Neuron (in vitro differentiated cells): ENCODE measurements around the gene CRB2.
"Not testable (repeated sequence)": the region's sequence is repeated elsewhere in the genome, so short reads cannot be mapped to it uniquely, and the experiment has no call there.

Source experiments
- H2AFZ ChIP-seq: one replicate; pipeline ENCODE4 v1.6.1; 2013; ENCODE audit warnings: low read depth, mild to moderate bottlenecking, inconsistent platforms, low read length, moderate library complexity
- H3K27me3 ChIP-seq: one replicate; pipeline ENCODE4 v1.6.1; 2013; ENCODE audit warnings: low read length; ENCODE audit not compliant: insufficient read depth
- H3K36me3 ChIP-seq: one replicate; pipeline ENCODE4 v1.6.1; 2013; ENCODE audit warnings: low read length; ENCODE audit not compliant: insufficient read depth
- H3K4me1 ChIP-seq: one replicate; pipeline ENCODE4 v1.6.1; 2013; ENCODE audit warnings: low read length; ENCODE audit not compliant: insufficient read depth
- H3K4me3 ChIP-seq: 2 replicates; pipeline ENCODE4 v1.5.1; 2013; ENCODE audit warnings: mild to moderate bottlenecking, low read length, moderate library complexity
- H3K9me3 ChIP-seq: one replicate; pipeline ENCODE4 v1.6.1; 2013; ENCODE audit warnings: low read length

Gene CRB2

DNA sequence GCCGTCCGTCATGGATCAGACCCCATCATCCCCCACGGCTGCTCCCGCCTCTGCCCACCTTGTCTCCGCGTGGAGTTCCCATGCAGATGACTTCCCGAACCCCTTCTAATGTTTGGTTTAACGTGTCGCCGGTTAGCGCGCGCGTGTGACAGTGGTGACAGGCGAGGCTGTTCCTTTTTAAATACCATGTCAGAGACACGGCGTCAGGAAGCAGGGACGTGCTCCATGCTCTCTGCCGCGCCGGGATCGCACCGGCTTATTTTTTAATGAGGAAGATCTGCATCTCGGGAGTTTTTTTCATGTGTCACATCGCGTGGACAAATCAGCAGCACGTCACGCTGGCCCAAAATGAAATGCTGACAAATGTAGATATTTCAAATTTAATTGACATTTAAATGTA lies 35.9 kb downstream of the CRB2 start:
- H3K4me3 ChIP-seq = no peak overlapping the region
- H3K27me3 ChIP-seq = no peaks in the 10 kb centered on the region
- H2AFZ ChIP-seq = no peak overlapping the region
- no peaks in the 10 kb centered on the region for H3K9me3 ChIP-seq
- H3K36me3 ChIP-seq = no peaks in the 10 kb centered on the region
- H3K4me1 ChIP-seq = peaks cover 29% of the 10 kb centered on the region

DNA sequence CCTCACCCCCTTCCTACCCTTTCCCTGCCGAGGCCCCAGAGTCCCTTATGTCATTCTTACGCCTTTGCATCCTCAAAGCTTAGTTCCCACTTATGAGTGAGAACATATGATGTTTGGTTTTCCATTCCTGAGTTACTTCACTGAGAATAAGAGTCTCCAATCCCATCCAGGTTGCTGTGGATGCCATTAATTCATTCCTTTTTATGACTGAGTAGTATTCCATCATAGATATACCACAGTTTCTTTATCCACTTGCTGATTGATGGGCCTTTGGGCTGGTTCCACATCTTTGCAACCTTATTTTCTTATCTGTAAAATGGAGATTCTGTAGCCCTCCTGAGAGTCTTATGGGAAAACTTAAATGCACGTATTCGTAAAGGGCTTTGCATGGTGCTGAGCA lies 36.8 kb downstream of the CRB2 start:
- Histone ChIP-seq H3K4me3 (no peak overlapping the region), H2AFZ (no peak overlapping the region), H3K27me3 (no peaks in the 10 kb centered on the region), H3K4me1 (peaks cover 23% of the 10 kb centered on the region), H3K36me3 (no peaks in the 10 kb centered on the region), H3K9me3 (no peaks in the 10 kb centered on the region)

DNA sequence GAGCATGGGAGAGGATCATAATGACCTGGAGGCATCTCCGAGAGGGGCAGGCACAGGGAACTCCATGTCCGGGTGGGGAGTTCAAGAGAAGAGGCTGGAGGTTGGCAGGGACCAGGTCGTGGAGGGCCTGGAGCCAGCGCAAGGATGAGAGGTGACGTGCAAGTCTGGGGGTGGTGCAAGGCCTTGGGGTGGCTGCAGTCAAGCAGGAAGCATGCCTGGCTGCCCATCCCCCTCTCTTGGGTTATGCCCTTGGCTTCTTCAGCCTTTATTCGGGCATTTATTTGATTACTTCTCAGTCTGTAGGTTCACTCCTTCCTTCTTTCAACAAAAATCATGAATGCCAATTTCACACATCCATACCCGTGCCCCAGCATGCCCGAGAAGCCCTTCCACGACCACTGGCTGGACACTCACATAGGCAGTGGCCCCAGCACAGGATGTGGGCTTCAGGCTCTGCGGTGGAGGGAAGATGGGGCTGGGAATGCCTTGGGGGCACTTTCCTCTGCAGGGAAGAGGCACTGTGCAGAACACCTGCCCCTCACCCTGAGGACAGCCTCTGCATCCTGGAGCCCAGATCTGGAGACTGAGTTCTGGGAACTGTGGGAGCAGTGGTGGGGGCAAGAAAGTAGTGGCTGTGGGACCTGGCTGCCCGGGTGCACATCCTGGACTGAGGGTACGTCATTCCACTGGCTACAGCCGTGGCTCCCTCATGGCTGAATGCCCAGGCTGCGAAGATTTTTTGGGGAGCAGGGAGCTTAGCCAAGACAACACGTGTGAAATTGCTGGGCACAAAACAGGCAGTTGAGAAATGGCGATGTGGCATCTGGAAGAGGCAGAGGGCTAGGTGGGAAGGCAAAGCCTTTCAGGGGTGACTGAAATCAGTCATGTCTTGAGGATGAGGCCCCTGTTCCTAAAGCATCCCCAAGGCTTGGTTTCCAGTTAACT lies 38.6 kb downstream of the CRB2 start:
- Histone ChIP-seq H3K27me3 (no peaks in the 10 kb centered on the region), H3K9me3 (no peaks in the 10 kb centered on the region), H3K36me3 (no peaks in the 10 kb centered on the region), H3K4me1 (peaks cover 16% of the 10 kb centered on the region), H2AFZ (no peak overlapping the region), H3K4me3 (no peak overlapping the region)

DNA sequence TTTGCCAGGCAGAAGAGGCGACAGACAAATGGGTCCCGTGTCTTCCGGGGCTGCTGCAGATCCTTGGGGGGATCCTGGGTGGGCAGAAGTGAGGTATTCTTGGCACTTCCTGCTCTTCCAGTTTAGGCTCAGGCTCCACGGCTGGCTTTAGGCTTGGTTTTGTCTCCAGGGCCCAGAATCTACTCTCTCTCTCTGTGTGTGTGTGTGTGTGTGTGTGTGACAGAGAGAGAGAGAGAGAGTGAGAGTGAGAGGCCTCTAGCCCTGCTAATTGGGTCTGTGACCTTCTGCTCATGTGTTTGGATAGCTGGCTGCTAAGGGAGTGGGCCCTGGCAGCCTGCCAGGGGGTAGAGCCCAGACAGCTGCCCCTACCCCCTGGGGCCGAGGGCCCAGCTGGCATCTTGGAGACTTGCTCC lies 39.3 kb downstream of the CRB2 start:
- H2AFZ ChIP-seq = no peak overlapping the region
- peaks cover 9% of the 10 kb centered on the region for H3K4me1 ChIP-seq
- H3K4me3 ChIP-seq = no peak overlapping the region
- H3K27me3 ChIP-seq = no peaks in the 10 kb centered on the region
- H3K36me3 ChIP-seq = no peaks in the 10 kb centered on the region
- no peaks in the 10 kb centered on the region for H3K9me3 ChIP-seq

DNA sequence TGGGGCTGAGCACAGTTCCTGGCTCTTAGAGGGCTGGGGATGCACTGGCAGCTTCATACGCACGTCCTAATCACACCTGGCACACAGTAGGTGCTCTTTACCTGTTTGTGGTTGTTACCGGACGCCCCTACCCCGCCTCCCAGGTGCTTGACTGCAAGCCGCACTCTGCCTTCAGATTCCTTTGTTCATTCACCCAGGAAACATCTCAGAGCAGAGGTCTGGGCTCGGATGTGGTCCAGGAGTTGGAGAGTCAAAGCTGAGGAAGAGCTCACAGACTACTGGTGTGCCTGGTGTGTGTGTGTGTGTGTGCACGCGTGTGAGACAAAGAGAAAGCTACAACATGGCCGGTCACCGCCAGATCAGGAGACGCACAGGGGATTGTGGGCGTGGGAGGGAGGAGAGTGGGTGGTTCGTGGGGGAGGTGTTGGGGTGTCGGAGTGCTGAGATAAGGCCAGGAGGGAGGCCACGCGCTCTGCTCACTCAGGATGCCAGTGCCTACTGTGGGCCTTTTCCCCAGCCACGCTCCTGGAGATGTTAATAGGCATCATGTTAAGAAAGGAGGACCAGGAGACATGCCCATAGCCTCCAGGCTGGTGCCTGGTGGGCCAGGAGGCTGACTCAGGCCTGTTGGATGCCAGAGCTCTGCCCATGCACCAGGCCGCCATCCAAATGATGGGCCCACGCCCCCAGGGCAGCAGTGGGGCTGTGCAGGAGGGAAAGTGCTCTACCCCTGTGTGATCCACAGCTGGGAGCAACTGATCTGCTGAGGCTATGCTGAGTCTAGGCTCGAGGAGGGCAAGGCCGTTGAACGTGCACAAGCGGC lies 39.9 kb downstream of the CRB2 start:
- Histone ChIP-seq H2AFZ (no peak overlapping the region), H3K4me1 (peaks cover 9% of the 10 kb centered on the region), H3K9me3 (no peaks in the 10 kb centered on the region), H3K4me3 (no peak overlapping the region), H3K27me3 (no peaks in the 10 kb centered on the region), H3K36me3 (no peaks in the 10 kb centered on the region)

DNA sequence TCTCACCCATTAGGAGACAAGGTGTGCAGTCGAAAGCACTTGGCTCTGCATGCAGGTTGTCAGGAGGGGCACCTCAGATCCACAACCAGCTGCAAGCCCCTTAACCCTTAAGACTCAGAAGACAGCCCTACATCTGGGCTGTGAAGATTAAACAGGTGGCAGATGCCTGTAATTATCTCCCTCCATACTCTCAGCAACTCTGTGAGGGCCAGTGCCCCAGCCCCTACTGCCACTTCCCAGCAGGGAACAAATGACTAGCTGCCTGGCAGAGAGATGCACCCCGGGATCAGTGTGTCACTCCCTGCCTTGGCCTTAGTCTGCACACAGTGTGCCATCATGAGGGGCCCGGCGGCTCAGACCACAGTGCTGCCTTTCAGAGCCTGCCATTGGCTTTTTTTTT lies 42.0 kb downstream of the CRB2 start:
- H2AFZ ChIP-seq = no peak overlapping the region
- H3K36me3 ChIP-seq = no peaks in the 10 kb centered on the region
- H3K4me1 ChIP-seq = peaks cover 18% of the 10 kb centered on the region
- no peaks in the 10 kb centered on the region for H3K27me3 ChIP-seq
- H3K9me3 ChIP-seq = no peaks in the 10 kb centered on the region
- no peak overlapping the region for H3K4me3 ChIP-seq

DNA sequence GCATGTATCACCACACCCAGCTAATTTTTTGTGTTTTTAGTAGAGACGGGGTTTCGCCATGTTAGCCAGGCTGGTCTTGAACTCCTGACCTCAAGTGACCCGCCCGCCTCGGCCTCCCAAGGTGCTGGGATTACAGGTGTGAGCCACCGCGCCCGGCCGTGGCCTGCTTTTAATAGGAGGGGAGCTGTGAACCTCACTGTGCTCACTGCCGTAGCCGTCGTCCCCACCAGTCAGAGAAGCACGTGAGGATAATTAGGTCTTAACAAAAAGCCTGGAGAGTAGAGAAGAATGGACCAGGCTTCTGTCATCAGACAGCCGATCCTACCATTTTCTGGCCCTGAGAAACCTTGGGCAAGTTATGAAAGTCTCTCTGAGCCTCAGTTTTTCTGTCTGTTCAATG lies 42.9 kb downstream of the CRB2 start:
- not testable (repeated sequence) for H3K9me3 ChIP-seq, H3K36me3 ChIP-seq, H3K27me3 ChIP-seq, H3K4me3 ChIP-seq, H2AFZ ChIP-seq
- H3K4me1 ChIP-seq = peaks cover 26% of the 10 kb centered on the region

DNA sequence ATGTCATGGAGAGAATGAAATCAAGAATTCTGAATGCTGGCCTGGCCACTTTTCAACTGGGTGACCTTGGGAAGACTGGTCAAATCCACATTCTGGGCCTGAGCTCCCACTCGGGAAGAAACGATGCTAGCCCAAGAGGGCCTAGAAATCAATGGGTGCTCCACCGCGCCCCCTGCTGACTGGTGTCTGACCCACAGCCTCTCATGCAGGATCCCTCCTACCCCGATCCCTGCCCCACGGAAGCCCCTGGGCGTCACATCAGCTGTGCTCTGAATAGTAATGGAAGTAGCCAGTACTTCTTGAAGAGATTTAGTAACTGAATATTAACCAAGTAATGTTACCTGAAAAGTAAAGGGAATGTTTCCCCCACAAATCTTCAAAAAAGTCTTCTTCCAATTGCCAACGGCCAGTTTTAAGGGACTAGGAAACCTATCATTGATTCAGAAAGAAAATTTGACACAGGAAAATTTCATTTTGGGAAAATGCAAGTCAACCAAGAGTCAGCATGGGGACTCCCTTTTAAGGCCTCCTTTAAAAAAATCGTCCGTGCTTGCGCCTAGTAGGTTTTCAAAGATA lies 43.9 kb downstream of the CRB2 start:
- no peaks in the 10 kb centered on the region for H3K36me3 ChIP-seq
- H2AFZ ChIP-seq = no peak overlapping the region
- no peaks in the 10 kb centered on the region for H3K9me3 ChIP-seq
- peaks cover 25% of the 10 kb centered on the region for H3K4me1 ChIP-seq
- no peak overlapping the region for H3K4me3 ChIP-seq
- no peaks in the 10 kb centered on the region for H3K27me3 ChIP-seq

DNA sequence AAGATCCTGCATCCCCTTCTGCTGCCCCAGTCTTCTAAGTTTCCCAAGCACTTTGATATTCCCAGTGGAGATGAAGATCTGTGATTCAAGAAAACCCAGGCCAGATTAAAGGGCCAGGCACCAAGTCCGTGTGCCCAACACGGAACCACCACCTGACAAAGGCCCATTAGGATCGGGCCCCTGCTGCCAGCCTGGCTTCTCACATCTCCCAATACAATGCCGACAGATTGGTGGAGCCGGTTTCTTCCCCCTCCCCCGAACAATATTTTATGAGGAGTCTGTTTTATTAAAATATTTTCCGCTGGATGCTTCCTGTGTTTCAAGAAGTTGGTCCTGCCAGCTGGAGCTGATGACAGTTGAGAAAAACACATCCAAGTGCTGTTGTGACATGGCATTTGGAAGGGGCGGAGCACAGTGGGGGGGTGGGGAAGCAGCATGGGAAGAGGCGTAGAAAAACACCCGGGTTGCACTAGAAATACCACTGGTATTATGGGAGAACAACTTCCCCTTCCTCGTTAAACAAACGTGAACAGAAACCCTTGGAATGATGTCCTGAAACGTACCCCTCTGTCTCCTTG lies 45.0 kb downstream of the CRB2 start:
- Histone ChIP-seq H3K4me3 (no peak overlapping the region), H2AFZ (no peak overlapping the region), H3K27me3 (no peaks in the 10 kb centered on the region), H3K9me3 (no peaks in the 10 kb centered on the region), H3K36me3 (no peaks in the 10 kb centered on the region), H3K4me1 (peaks cover 19% of the 10 kb centered on the region)

DNA sequence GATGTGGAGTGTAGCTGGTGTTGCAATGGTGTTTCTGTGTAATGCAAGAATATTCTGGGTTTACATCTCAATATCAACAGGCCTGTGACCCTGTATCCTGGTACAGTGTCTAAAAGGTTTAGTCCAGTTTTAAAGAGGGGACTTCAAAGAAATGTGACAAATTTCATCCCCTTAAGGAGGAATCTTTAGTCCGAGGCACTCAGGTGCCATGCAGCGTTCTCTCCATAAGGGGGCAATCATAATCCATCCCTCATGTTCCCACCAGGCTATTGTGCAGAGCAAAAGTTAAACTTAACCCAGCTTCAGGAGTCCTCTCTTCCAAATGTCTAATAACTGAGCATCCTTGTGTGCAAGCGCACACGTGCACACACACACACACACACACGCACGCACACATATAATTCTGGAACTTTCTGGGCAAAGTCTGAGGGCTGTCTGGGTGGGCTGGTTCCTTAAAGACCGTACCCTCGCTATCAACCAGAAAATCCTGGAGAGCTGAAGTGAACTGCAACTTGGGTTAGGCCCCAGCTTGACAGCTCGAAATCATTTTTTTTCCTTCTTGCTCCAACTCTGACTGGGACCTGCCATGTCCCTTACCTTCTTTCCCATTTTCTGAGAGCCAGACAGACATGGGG lies 46.0 kb downstream of the CRB2 start:
- Histone ChIP-seq H3K4me1 (peaks cover 28% of the 10 kb centered on the region), H3K36me3 (no peaks in the 10 kb centered on the region), H3K4me3 (no peak overlapping the region), H3K9me3 (no peaks in the 10 kb centered on the region), H2AFZ (no peak overlapping the region), H3K27me3 (no peaks in the 10 kb centered on the region)

DNA sequence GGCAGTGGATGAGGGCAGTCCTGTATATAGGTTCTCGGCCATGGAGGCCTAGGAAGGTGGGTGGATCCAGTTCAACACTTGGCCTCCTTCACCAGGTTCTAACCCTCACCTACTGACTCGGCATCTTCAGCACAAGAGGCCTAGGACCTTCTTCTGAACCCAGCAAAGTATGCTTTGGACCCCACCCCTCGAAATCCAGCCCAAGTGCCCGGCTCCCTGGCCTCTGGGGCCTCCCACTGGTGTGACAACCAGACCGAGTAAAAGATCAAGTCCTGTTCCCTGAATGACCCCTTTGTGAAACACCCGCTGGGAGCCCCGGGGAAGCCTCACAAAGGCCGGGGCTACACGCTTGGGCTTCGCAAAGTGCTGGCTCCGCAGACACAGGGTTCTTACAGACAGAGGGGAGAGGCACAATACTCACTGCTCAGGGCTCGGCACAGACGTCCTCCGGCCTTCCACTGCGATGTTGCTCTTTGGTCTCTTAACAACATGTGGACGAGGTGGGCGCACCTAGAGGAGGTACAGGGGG lies 47.0 kb downstream of the CRB2 start:
- Histone ChIP-seq H3K36me3 (no peaks in the 10 kb centered on the region), H2AFZ (no peak overlapping the region), H3K27me3 (no peaks in the 10 kb centered on the region), H3K4me3 (no peak overlapping the region), H3K9me3 (no peaks in the 10 kb centered on the region), H3K4me1 (peaks cover 38% of the 10 kb centered on the region)

DNA sequence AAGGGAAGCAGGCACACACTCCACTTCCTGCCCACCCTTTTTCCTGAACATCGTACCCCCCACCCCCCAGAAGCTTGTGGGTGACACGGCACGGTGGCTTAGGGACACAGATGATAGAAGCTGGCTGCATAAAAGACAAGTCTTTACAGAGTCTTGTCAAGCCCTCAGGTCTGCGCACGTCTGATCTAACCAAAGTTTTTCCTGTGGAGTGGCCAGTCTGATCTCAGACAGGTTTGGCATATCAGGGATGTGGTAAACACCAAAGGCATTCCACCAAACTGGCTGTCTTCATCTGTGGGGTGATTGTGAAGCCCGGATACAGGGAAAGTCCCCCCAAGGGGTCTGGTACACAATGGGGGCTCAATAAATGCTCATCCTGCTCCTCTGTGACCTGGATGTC lies 50.0 kb downstream of the CRB2 start:
- Histone ChIP-seq H3K36me3 (no peaks in the 10 kb centered on the region), H3K27me3 (no peaks in the 10 kb centered on the region), H2AFZ (no peak overlapping the region), H3K9me3 (no peaks in the 10 kb centered on the region), H3K4me3 (no peak overlapping the region), H3K4me1 (peaks cover 41% of the 10 kb centered on the region)
